B cell (primary cell): Measurements from ENCODE around the gene OVCH1.

Experiments
- EZH2 ChIP-seq: IDR thresholded peaks from 2 replicates; pipeline ENCODE4 v1.6.1; 2012; ENCODE audit warnings: borderline replicate concordance, low read depth, mild to moderate bottlenecking, moderate library complexity, low read length; ENCODE audit not compliant: insufficient read depth, poor library complexity, severe bottlenecking
- TF ChIP-seq, protein P1 (sequence below): fragments of 200-600 bp; IDR thresholded peaks from one replicate; pipeline ENCODE4 v1.8.0; 2022; ENCODE audit warnings: antibody characterized with exemption, mild to moderate bottlenecking

DNA sequence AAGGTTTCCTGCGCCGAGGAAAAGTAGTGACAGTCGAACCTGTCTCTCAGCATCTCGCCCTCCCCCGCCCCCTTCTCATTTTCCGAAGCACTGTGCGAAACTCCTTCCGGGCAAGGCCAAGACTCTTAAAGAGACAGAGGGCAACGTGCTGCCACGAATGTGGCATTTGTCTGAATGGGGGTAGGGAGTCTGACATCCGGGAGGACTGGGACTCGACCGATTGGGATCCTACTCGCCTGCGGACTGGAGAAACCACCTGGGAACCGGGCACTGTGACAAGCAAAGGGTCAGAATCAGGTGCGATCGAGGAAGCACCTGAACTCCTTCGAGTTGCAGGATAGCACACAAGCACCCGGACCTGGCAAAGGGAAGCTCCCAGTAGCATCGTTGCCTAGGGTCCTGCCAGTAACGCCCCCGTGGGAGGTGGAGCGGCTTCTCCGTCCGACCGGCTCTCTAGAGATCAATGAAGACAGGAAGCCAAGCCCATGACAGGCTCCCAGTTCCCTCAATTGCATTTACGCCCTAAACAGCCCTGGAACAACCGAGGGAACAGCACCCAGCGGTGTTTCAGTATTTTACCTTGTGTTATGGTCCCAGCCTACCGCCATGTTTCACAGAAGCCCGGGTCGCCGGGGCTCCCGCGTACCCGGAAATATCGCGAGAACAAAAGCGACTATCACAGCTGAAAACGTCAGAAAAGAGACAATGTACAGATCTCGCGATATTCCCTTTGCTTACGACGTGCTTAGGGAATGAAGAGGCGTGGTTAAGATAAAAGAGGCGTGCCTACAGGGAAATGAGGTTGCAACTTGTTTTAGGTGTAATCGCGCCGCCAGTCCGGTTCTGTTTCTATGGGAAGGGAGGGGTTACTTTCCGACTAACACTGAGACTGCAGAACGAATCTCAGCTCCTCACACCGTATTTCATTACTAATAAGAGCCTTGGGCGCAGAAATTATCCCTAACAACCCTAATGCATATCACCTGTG, 116.7 kb downstream of the OVCH1 start, which contains the start of gene ERGIC2:
- TF ChIP-seq, protein P1, sequence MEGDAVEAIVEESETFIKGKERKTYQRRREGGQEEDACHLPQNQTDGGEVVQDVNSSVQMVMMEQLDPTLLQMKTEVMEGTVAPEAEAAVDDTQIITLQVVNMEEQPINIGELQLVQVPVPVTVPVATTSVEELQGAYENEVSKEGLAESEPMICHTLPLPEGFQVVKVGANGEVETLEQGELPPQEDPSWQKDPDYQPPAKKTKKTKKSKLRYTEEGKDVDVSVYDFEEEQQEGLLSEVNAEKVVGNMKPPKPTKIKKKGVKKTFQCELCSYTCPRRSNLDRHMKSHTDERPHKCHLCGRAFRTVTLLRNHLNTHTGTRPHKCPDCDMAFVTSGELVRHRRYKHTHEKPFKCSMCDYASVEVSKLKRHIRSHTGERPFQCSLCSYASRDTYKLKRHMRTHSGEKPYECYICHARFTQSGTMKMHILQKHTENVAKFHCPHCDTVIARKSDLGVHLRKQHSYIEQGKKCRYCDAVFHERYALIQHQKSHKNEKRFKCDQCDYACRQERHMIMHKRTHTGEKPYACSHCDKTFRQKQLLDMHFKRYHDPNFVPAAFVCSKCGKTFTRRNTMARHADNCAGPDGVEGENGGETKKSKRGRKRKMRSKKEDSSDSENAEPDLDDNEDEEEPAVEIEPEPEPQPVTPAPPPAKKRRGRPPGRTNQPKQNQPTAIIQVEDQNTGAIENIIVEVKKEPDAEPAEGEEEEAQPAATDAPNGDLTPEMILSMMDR: no peak
- no peak for TF ChIP-seq EZH2
